Keratinocyte (primary cell): ENCODE results near the gene PPM1J.

Experiments
- EZH2 ChIP-seq: IDR thresholded peaks from one replicate; pipeline ENCODE4 v1.6.1; 2012; ENCODE audit warnings: inconsistent platforms, mild to moderate bottlenecking, low read length, moderate library complexity
- TF ChIP-seq, protein P1 (sequence below), 3 experiments: IDR thresholded peaks in 1 of 3; conservative IDR thresholded peaks in 1 of 3; optimal IDR thresholded peaks in 1 of 3; 2 replicates in 2 of 3; 3 replicates in 1 of 3; pipeline versions ENCODE3 to v1.5.1; 2011; ENCODE audit warnings: low read length in 3 of 3, mild to moderate bottlenecking in 3 of 3, moderate library complexity in 2 of 3, control low read depth in 1 of 3, inconsistent platforms in 1 of 3; ENCODE audit not compliant: insufficient read depth in 2 of 3; ENCODE audit errors: extremely low read depth in 1 of 3

DNA sequence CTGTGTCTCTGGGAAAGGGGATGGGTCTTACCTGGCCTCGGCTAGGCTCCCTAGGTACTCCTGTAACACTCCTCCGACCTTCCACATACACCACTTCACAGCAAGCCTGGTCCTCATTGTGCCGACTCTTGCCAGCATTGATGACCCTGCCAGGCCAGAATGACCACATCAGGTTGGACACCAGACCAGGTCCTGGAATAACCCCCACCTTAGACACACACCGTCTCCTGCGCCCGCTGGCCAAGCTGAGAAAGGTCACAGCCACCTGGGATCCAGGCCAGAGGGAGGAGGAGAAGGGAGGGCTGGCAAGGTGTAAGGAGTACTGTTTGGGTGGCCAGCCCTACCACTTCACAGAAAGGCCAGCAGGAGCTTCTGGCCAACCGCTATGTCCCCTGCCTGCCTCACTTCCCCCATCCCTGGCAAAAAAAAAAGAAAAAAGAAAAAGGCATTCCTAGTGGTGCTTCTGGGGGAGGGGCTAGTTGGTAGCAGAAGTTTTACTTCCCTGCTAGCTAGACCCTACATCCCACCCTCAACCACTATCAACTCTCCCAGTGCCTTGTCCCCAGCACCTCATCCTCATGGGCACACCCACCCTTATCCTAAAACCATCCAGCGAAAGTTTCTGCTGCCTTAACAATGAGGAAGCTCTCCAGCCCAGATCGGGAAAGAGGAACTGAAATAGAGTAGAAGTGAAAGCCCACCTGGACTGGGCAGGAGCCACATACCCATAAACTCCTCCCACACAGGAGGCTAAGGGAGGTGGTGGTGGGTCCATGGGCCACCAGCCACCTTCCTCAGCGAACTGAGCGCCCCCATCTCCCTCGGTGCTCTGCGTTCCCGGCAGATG, 1.4 kb downstream of the PPM1J start:
- TF ChIP-seq, protein P1, sequence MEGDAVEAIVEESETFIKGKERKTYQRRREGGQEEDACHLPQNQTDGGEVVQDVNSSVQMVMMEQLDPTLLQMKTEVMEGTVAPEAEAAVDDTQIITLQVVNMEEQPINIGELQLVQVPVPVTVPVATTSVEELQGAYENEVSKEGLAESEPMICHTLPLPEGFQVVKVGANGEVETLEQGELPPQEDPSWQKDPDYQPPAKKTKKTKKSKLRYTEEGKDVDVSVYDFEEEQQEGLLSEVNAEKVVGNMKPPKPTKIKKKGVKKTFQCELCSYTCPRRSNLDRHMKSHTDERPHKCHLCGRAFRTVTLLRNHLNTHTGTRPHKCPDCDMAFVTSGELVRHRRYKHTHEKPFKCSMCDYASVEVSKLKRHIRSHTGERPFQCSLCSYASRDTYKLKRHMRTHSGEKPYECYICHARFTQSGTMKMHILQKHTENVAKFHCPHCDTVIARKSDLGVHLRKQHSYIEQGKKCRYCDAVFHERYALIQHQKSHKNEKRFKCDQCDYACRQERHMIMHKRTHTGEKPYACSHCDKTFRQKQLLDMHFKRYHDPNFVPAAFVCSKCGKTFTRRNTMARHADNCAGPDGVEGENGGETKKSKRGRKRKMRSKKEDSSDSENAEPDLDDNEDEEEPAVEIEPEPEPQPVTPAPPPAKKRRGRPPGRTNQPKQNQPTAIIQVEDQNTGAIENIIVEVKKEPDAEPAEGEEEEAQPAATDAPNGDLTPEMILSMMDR (optimal IDR thresholded peaks at IDR 0.05 in 1 of 3, IDR thresholded peaks at IDR 0.05 in 1 of 3, conservative IDR thresholded peaks at IDR 0.05 in 1 of 3; ENCODE audit: extremely low read depth in 1 of 3, insufficient read depth in 2 of 3, low read length in 3 of 3) = no peak
- TF ChIP-seq EZH2 = no peak
